HG03280 (cell line): ENCODE measurements around the gene TOP2B.

Source experiments
- ATAC-seq: cut with Tn5 transposase; IDR thresholded peaks from one replicate; pipeline ENCODE4 v1.9.1; 2021; ENCODE audit warnings: mild to moderate bottlenecking, moderate library complexity; ENCODE audit not compliant: unreplicated experiment

Gene TOP2B

DNA sequence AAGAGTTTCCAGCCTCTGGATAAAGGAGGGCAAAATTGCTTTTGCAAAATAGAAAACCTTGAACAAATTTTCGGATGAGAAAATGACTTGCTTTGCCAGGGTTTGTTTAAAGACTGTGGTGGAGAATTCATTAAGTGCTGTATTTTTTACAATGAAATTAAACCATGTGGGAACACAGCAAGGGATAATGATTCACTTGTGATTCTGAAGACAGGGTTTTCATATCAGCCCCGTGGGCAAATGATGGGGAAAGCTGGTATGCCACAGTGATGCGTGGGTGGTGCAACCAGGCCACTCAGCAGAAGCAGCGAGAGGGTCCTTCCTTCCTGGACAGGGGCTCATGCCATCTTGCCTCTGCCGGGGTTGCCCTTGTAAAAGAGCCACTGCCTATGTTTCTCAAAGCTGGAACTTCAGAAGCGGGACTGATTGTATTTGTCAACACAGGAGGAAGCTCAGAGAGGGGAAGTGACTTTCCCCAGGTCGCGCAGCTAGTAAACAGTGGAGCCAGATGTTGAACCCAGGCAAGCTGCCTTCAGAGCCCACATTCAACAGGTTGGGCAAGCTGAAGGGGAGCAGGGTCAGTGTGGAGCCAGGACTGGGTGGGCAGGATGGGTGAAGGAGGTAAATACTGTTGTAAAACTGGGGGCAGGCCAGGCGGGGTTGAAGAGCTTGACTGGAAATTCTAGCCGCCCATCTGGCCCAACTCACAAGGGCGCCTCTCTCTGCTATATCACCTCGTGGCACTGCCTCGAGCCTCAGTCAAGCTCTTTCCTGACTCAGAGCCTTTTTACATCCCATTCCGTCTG, 79.1 kb downstream of the TOP2B start:
- ATAC-seq: no peak

DNA sequence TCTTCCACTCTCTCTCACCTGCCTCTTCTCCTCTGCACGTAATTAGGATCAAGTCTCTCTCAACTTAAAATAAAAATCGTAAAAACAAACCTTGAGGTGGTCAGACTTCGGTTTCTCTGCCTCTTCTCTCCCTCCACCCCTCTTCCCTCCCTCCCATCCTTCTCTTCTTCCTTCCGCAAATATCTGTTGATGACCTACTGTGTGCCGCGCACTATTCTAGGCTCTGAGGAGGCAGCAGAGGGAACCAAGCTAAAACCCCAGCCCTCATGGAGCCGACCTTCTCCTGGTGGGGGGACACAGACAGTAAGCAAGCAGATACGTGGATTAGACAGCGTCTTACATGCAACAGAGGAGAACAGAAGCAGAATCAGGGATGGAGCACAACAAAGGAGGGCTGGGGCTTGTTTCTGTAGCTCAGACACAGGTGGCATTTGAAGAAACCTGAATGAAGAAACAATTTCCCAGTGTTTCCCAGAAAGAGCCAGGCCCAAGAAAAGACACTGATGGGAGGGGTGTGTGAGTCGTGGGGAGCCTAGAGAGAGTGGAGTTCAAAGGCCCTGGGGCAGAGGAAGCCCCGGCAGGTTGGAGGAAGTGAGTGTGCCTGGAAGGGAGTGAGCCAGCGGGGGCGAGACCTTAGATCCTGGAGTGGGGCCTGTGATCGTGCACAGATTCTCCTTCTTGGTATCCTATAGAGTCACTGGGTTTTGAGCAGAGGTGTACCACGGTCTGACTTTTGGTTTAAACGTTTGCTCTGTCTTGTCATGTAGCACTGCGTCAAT, 80.5 kb downstream of the TOP2B start:
- no peak for ATAC-seq

DNA sequence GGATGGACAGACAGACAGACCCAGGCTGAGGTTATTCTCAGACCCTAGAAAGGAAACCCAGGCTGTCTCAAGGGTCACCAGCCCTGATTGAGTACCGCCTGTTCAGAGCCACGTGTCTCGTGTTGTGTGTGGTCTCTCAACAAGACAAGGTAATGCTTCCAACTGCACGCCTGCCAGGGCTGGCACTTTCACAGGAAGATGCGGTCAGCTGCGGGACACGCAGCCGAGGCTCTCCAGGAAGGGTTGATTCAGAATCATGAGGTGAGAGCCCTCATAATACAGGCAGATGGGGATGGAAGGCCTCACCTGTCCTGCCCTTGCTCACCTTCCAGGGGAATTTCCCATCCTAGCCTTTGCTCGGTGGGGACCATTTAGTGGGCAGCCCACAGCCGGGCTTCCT, 81.4 kb downstream of the TOP2B start:
- ATAC-seq: no peak

DNA sequence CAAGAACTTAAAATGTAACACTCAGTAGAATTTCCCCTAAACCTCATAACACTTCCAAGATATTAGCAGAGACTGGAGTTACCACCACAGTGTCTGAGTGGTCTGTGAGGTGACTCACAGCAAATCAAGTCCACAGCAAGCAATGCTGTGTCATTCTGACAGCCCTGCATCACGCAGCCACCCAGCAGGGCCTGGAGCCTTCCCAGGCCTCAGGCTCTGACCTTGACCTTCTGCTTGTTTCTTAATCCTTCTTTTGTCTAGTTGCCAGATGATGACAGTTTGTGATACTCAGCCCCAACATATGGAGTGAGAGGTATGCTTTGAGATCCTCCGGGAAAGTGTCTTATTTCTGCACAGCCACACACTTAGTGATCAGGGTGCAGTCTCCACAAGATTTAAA, 82.5 kb downstream of the TOP2B start:
- ATAC-seq: no peak

DNA sequence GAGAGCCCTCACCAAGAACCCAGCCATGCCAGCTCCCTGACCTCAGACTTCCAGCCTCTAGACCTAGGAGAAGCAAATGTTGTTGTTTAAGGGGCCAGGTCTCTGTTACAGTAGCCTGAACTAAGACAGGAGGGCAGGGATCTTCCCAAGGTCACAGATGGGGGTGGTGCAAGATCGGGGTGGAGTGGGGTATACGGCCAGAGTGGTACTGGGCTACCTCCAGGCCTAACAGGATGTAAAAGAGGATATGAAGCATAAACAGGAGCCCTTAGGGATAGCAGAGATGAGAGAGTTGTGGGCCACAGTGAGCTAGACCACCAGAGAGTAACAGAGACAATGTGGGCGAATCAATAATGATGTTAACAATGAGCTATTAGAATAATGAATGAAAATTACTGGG, 82.9 kb downstream of the TOP2B start:
- no peak for ATAC-seq

DNA sequence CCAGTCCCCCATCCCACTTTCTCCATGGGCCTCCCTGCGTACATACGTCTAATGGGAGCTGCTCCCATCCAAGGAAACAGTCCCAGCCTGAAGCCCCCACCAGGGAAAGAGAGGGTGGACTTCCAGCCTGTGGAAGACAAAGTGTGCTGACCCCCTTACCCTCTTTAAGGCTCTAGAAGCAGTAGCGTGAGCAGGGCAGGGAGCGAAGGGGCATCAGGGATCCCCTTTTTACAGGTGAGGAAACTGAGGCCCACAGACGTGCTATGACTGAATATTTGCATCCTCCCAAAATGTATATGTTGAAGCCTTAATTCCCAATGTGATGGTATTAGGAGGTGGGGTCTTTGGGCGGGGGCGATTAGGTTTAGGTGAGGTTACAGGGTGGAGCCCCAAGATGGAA, 83.4 kb downstream of the TOP2B start:
- no peak for ATAC-seq

DNA sequence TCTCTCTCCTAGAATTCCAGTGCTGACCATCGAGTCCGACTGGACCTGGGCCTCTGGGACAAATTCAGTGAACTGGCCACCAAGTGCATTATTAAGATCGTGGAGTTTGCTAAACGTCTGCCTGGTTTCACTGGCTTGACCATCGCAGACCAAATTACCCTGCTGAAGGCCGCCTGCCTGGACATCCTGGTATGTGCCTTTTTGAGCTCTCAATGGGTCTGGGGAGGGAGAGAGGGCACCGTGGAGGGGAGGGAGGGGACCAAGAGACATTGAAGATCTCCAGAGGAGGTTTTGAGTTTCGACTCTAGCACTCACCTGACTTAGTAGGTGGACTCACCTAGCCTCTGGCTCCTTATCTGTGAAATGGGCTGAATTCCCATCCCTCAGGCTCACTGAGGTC, 84.2 kb downstream of the TOP2B start:
- ATAC-seq: no peak

DNA sequence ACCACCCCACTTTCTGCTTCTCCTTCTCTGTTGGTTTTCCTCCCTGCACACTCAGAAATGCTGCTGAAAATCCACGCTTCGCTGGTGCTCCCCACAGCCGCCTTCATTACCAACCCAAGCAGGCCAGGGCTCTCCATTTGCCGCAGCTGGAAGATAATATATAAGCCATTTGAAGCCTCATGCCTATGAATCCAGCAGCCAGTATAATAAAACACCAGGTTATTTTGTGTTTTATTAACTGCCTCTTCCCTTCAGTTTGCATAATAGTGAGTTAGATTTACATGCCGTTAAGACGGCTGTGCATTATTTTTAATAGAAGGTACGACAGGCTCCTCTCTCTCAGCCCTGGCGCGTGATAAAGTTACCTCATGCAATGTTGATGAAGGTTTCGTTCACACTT, 86.6 kb downstream of the TOP2B start:
- no peak for ATAC-seq

DNA sequence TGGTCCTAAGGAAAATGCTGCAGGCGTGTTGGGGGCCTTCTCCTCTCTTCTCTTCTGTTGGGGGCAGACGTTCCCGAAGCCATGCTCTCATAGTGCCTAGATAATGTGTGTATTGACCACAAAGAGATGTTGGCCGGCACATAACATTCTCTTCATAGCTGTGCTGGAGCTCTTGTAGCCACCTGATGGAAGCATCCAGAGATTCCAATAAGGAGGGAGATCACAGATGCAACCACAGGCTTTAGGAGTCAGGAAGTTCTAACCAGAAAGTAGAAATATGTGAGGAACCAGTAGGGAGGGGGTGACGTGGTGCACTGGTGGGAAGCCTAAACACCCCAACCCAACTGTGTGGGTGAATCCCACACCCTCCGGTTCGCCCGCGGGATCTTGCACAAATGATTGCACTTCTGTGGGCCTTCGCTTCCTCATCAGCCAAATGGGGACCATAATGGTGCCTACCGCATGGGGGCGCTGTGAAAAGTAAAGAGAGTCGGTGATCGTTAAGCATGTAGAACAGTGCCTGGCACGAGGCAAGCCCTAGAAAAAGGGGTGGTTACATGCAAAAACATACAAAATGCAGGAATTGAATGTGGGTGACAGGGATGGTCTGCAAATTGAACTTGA, 87.8 kb downstream of the TOP2B start:
- ATAC-seq: no peak

DNA sequence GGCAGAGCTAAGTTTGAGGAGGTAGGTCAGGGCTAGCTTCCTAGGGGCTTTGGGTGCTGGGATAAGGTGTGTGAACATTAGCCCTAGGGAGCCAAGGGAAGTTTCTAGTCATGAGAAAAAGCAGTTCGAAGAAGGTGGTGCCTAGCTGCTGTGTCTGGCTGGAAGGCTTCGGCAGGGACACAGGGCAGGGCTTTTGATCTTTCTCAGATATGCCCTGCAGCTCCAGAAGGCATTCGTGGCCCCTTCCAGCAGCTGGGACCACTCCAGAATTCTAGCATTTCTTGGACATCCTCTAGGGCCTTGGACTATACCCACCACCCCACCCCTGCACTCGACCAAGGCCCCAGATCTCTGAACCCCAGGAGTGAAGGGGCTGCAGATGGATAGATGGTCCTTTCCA, 88.6 kb downstream of the TOP2B start:
- ATAC-seq: no peak

DNA sequence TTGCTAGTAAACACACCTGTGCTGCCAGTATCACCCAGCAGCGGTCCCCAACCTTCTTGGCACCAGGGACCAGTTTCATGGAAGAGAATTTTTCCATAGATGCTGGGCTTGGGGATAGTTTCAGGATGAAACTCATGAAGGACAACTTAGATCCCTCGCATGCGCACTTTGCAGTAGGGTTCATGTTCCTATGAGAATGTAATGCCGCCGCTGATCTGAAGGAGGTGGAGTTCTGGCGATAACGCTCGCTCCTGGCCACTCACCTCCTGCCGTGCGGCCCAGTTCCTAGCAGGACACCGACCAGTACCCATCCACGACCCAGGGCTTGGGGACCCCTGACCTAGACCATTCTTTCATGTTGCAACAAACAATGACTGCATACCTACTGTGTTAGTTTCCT, 89.7 kb downstream of the TOP2B start:
- no peak for ATAC-seq

DNA sequence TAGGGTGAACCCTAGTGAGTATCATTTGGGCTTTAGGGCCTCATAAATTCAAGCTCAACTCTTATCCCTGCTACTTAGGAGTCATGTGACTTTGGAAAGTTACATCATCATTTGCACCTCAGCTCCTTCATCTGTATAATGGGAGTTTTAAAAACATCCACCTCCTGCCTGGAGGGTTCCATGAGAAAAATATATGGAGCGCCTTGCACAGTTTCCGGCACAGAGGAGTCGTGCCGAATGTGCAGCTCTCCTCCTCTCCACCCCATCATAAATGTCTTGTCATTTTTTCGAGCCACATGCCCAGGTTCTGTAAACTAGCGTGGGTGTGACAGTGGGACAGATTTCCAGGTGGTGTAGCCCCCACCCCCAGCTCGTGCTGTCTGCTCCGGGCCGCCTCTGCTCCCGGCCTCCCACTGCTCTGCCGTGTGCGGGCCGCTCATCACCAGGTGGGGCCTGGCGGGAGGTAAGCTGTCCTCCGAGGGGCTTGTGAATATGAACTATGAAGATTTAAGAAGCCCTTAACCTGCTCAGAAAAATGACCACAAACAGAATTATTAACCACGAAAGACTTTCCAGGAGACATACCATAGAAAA, 90.4 kb downstream of the TOP2B start:
- ATAC-seq: no peak

DNA sequence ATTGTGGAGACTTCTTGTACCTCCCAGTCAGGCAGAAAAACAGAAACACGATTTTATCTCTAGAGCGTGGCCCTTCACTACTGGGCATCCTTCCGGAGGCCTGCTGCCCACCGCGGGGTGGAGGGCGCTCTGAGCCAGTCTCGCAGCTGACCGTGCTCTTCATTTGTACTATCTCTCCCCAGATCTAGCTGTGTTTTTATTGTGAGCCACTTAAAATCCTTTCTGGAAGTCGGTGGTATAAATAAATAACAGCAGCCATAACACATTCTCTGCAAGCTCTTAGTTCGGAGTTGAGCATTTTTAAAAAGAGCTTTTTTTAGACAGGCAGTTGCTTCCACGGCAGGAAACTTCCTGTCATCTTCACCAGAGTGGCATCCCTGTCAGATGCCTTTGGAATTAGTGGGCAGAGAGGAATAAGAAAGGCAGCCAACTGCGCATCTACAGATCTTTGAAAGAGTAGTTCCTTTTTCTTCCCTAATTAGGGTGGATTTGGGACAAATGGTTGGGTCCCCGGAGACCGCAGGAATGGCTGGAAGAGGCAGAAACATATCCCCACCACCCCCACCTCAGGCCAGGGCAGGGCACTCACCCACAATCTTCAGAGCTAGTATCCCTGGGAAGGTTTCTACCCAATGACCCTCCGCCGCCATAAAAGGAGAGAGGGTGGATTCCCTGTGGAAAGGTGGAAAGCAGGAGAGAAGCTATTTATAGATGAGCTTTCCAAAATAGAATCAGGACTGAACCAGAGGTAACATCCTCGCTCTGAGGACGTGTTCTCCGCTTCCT, 91.1 kb downstream of the TOP2B start:
- no peak for ATAC-seq

DNA sequence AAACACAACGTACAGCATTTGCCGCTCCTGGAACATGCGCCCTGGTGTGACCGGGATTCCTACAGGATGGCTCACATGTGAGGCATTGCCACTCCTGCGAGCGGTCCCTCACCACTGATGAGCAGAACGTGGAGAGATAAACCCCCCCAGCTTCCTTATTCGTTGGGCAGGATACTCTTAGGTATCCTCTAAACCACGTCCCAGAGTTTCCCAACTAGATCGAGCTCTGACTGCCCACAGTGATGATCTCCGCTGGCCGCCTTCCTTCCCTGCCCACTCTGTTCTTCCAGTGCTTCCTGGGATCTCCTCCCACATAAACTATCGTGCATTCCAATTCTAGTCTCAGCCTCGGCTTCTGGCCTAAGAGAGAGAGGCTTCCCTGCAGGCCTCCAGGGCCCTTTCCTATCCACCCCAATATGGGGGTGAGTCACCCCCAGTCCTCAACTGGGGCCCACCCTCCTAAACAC, 91.8 kb downstream of the TOP2B start:
- no peak for ATAC-seq

DNA sequence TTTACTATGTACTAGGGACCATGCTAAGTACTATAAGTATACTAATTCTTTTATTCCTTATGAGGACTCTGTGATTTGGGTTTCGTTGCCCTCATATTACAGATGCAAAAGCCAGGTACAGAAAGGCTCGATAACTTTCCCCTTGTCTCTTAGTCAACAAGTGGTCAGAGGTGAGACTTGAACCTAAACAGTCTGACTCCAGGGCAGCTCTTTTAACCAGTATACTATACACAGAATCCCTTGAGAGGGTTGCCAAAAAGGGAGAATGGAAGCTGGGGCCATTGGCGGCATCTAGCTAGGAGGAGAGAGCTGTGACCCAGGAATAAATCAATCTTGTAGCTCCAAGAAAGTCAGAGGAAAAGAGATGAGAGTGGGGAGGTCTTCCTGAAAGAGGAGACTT, 92.4 kb downstream of the TOP2B start:
- no peak for ATAC-seq

DNA sequence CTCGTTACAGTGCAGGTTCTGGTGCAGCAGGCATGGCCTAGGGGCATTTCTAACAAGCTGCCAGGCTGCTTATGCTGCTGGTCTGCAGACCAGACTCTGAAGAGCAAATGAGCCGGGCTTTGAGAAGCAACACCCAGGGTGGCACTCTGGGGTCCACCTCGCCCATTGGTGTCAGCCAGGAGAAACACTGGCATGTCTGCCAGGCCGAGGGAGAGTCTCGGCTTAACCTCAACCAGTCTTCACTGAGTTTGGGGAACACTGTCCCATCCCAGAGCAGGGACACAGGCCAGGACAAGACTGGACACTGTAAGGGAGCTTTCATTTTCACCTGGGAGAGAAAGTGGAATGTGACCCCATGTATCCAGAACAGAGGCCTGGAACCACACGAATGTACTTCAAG, 93.4 kb downstream of the TOP2B start:
- no peak for ATAC-seq

DNA sequence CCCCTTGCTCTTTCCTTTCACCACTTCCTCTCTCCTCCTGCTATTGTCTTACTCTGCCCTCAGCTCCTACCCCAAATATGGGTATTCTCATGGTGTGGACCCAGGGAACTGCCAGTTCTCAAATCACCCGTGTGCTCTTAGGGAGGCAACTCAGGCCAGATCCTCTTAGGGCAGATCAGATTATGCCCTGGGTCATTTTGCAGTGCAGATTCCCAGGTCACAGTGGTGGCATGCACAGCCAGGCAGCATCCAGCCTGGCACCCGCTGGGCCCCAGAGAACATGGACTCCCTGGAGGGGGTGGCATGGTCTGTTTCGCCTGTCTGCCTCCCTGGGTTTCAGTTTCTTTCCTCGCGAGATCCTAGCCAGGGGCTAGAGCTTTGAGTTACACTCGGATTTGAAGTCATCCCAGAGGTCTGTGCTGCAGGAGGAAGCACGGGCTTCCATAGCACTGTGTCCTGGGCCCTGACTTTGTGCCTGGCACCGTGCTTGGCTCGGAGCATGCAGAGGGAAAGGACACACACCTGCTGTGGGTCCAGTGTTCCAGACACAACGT, 96.1 kb downstream of the TOP2B start:
- ATAC-seq: no peak

DNA sequence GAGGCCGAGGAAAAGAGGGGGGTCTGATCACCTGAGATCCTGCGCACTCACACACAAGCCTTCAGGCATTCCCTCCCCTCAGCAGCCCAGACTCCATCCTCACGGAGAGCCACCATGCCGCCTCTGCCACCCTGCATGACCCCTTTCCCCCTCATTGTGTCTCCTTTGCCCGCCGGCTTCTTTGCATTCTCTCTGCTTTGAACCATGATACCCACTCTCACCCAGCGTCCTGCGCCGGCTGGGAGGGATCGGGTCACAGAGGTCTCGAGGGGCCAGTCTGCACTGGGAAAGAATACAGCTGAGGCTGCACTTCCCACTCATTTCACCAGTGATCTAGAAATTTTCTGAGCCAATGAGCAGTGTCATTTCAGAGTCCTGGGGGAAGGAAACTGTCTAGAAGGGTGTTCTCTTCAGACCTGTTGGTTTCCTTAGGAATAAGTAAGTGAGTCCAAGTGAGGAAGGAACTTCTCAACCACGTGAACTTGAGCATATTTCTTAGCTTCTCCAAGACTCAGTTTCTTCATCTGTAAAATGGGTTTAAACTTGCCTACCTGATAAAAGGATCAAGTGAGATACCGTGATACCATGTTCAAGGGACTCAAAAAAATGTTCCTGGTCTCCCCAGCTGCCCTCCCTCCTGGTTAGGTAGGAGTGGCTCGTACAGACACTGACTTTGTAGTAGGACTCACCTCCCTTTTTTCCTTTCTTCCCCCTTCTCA, 96.7 kb downstream of the TOP2B start:
- no peak for ATAC-seq

DNA sequence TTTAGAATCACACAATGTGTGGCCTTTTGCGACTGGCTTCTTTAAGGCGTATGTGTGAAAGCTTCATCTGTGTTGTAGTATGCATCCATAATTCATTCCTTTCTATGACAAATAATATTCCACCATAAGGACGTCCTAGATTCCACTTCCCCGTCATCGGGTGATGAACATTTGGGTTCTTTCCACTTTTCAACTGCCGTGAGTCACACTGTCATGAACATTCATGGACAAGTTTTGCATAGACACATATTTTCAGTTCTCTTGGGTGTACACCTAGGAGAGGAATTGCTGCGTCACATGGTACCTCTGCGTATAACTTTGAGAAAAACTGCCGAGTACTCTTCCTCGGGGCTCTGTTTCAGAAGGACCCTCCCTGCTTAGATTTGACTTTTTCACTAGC, 97.3 kb downstream of the TOP2B start:
- ATAC-seq: no peak
